Activated gamma-delta T cell treated with Interleukin-2 at 50 U/mL for 16 hours (primary cell): Measurements from ENCODE around the gene ZBTB4.
A peak's percentile ranks its signal among the peaks of the same experiment; 100 is the strongest.

Experiments
- DNase-seq: peaks from one replicate; pipeline ENCODE4 v3.0.0-alpha.2; 2020

ZBTB4 gene, protein sequence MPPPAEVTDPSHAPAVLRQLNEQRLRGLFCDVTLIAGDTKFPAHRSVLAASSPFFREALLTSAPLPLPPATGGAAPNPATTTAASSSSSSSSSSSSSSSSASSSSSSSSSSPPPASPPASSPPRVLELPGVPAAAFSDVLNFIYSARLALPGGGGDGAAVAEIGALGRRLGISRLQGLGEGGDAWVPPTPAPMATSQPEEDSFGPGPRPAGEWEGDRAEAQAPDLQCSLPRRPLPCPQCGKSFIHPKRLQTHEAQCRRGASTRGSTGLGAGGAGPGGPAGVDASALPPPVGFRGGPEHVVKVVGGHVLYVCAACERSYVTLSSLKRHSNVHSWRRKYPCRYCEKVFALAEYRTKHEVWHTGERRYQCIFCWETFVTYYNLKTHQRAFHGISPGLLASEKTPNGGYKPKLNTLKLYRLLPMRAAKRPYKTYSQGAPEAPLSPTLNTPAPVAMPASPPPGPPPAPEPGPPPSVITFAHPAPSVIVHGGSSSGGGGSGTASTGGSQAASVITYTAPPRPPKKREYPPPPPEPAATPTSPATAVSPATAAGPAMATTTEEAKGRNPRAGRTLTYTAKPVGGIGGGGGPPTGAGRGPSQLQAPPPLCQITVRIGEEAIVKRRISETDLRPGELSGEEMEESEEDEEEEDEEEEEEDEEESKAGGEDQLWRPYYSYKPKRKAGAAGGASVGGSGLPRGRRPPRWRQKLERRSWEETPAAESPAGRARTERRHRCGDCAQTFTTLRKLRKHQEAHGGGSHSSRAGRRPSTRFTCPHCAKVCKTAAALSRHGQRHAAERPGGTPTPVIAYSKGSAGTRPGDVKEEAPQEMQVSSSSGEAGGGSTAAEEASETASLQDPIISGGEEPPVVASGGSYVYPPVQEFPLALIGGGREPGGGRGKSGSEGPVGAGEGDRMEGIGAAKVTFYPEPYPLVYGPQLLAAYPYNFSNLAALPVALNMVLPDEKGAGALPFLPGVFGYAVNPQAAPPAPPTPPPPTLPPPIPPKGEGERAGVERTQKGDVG

DNA sequence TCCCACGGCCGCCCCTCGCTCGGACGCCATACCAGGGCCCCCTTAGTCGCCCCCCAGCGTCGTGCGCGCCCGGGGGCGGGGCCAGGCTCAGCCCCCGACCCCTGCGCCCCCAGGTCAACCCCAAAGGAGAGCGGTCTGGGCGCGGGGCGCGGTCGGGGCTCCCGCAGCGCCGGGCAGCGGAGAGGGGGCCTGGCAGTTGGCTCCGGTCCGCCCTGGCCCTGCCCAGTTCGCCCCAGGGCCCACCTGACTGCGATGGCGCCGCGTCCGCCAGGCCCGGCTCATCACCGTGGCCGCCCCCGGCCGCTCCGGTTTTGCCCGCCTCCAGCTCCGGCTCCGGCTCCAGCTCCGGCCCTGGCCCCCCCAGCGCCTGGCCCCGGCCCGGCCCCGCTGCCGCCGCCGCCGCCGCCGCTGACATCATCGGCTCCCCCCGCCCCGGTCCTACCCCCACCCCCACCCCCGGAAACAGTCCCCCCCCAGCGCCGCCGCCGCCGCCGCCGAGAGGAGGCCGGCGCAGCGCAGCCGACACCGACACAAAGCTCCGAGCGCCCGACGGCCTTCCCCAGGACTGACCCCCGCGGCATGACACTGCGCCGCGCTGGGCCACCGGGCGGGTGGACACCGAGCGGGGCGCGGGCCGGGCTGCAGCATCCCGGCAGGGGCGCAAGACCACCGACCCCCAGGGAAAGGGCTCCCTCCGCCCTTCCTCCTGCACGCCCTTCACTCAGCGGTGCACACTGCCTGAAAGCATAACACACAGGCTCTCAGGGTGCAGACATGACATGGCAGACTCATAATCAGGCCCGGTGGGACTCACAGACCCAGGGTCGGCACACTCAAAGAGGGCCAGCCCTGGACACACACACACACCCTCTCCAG lies at the start of gene ZBTB4:
ZBTB4 (minus strand) TSS at position 419 of the 876 bp plus-strand sequence. CDS start 12,830 bp downstream, outside the sequence.
- peak; percentile 64 for DNase-seq

DNA sequence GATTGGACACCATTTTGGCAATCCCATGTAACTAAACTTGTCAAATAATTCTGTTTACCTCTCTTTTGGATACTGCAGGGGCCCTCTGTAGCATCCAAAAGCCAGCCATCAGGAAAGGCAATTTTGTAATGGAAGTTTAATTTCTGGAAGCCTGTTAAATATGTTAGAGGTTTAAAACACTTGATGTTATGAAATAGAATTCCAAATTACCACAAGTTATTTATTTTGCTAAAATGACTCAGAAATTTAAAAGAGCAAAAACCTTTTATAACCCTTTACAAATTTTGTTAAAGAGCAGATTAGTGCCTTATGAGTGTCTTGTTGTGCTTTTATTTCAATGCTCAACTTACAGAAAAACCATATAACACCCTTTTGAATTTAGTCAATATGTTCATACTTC lies 49.4 kb upstream of the ZBTB4 start:
- no peak for DNase-seq

DNA sequence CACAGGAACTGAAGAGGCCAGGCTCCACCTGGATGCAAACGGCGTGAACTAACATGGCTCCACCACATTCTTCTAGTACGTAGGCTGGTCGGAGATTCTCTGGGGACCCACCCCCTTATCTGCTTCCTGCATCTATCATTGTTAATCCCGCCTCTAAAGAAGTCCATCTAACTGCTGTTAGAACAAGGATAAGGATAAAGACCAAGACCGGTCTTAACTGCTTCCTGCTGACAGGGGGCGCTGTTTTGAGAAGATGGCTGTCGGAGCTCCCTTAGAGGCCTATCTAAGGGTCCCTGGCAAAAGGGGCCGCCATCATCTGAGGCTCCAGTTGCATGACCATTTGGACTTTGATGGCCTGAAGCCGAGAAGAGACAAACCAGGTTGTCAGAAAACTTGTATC lies 43.6 kb upstream of the ZBTB4 start:
- no peak for DNase-seq

DNA sequence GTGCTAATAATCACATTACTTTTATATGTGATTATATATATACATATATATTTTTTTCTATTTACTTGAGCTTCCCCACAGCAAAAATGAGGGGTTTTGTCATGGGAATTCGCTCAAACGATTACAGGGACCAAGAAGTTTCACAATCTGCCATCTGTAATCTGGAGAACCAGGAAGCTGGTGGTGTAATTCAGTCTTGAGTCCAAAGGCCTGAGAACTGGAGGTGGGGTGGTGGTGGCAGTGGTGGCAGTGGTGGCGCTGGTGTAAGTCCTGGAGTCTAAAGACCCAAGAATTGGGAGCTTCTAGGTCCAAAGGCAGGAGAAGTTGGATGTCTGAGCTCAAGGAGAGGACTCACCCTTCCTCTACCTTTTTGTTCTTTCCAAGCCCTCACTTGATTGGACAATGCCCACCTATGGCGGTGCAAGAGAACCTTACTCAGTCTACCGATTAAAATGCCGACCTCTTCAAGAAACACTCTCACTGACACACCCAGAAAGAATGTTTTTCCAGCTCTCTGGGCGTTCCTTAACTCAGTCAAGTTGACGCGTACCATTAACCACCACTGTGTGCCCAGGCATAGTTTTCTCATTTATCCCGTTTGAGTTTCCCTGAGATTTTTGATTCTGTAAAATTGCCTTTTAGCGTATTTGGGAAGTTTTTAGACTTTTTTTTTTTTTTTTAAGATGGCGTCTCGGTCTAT lies 36.6 kb upstream of the ZBTB4 start:
- DNase-seq = no peak

DNA sequence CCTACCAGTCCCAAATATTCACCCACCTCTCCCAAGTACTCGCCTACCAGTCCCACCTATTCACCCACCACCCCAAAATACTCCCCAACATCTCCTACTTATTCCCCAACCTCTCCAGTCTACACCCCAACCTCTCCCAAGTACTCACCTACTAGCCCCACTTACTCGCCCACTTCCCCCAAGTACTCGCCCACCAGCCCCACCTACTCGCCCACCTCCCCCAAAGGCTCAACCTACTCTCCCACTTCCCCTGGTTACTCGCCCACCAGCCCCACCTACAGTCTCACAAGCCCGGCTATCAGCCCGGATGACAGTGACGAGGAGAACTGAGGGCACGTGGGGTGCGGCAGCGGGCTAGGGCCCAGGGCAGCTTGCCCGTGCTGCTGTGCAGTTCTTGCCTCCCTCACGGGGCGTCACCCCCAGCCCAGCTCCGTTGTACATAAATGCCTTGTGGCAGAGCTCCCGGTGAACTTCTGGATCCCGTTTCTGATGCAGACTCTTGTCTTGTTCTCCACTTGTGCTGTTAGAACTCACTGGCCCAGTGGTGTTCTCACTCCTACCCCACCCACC lies 34.5 kb upstream of the ZBTB4 start:
- no peak for DNase-seq

DNA sequence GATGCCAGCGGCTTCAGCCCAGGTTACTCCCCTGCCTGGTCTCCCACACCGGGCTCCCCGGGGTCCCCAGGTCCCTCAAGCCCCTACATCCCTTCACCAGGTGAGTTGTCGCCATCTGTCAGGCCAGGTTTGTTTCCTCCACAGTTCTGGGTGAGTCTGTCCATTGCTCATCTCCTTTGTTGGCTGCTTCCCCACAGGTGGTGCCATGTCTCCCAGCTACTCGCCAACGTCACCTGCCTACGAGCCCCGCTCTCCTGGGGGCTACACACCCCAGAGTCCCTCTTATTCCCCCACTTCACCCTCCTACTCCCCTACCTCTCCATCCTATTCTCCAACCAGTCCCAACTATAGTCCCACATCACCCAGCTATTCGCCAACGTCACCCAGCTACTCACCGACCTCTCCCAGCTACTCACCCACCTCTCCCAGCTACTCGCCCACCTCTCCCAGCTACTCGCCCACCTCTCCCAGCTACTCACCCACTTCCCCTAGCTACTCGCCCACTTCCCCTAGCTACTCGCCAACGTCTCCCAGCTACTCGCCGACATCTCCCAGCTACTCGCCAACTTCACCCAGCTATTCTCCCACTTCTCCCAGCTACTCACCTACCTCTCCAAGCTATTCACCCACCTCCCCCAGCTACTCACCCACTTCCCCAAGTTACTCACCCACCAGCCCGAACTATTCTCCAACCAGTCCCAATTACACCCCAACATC lies 33.6 kb upstream of the ZBTB4 start:
- no peak for DNase-seq

DNA sequence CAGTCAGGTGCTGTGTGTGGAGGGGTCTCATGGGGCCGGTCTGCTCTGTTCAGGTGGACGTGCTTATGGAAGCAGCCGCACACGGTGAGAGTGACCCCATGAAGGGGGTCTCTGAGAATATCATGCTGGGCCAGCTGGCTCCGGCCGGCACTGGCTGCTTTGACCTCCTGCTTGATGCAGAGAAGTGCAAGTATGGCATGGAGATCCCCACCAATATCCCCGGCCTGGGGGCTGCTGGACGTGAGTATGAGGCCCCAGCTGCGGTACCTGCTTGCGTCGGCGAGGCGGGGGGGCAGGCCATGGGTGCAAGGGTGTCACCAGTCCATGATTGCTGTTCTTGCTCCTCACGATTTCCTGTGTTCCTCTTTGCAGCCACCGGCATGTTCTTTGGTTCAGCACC lies 32.7 kb upstream of the ZBTB4 start:
- DNase-seq = no peak

DNA sequence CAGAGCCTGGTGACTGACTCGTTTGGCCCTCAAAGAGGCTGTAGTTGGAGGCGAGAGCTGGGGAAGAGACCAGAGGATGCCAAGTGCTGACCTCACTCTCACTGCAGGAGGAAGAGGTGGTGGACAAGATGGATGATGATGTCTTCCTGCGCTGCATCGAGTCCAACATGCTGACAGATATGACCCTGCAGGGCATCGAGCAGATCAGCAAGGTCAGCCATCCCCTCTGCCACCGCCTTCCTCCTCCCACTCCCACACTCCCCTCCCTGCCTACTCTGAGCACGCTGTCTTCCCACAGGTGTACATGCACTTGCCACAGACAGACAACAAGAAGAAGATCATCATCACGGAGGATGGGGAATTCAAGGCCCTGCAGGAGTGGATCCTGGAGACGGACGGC lies 31.7 kb upstream of the ZBTB4 start:
- no peak for DNase-seq

DNA sequence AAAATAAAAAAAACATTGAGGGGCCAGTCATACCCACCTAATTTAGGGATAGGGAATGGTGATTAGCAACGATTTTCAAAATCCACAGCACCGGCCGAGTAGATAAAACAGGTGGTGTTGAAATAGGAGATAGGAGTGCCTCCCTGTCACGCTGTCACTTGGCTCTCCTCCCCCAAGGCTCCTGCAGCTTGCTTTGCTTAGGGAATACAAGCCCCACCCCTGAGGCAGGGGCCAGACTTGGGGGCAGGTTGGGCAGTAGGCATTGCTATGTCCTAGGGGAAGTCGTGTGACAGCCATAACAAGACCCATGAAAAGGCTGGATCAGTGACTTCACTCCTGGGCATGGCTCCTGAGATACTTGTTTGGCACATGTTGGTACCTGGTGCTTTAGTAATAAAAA lies 30.5 kb upstream of the ZBTB4 start:
- DNase-seq = no peak

DNA sequence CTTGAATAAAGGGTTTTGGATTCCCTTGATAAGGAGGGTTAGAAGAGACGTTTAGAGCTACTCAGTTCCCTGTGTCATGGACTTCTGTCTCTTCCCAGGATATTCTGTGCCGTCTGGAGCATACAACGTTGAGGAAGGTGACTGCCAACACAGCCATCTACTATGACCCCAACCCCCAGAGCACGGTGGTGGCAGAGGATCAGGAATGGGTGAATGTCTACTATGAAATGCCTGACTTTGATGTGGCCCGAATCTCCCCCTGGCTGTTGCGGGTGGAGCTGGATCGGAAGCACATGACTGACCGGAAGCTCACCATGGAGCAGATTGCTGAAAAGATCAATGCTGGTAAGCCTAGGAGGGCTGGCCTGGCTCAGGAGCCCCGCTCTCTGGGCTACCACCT lies 29.4 kb upstream of the ZBTB4 start:
- no peak for DNase-seq

DNA sequence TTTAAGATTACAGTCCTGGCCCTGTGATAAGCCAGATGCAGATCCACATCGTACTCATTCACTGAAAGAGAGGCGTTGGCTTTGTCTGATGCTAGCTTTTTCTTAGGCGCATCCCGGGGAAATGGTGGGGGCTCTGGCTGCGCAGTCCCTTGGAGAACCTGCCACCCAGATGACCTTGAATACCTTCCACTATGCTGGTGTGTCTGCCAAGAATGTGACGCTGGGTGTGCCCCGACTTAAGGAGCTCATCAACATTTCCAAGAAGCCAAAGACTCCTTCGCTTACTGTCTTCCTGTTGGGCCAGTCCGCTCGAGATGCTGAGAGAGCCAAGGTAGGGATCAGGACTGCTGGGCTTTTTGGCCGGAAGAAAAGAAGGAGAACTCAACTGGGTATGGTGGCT lies 28.7 kb upstream of the ZBTB4 start:
- no peak for DNase-seq

DNA sequence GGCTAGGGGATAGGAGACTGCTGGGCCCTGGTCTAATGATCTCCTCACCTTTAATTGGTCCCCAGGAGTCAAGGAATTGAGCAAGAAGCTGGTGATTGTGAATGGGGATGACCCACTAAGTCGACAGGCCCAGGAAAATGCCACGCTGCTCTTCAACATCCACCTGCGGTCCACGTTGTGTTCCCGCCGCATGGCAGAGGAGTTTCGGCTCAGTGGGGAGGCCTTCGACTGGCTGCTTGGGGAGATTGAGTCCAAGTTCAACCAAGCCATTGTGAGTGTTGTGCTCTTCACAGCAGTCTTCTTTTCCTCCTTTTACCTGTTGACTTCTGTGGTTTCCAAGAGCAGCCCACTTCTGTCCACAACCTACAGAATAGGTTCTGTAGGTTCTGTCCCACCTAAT lies 24.1 kb upstream of the ZBTB4 start:
- DNase-seq = no peak

DNA sequence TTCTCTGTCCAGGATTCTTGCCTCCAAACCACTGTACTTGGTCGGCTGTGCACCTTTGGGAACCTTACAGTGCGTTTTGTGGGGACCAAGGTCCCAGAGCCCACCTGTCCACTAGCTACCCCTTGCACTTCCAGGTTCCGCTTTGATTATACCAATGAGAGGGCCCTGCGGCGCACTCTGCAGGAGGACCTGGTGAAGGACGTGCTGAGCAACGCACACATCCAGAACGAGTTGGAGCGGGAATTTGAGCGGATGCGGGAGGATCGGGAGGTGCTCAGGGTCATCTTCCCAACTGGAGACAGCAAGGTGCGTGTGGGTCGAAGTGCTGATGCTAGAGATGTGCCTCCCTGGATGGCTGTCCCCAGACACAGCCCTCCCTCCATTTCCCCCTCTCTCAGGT lies 23.6 kb upstream of the ZBTB4 start:
- DNase-seq = no peak

DNA sequence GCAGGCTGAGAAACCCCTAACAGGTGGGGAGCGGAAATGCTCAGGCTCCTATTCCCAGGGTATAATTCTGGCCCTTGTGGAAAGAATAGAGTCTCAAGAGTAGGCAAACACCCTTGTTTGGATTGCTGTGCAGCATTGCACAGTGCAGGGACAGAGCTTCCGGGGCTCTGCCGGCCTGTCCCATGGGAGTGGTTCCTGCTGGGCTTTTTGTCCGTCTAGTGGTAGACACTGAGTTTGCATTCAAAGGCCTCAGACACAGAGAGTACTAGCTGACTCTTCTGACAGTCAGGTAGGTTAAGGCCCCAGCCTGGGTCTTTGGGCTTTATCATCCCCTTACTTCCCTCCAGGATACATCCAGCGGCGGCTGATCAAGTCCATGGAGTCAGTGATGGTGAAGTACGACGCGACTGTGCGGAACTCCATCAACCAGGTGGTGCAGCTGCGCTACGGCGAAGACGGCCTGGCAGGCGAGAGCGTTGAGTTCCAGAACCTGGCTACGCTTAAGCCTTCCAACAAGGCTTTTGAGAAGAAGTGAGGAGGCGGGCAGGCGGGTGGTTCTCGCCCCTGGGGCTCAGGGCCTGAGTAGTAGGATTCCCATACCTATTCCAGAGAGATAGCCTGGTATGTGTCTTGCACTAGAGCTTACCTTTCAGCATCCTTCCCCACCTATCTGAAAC lies 22.9 kb upstream of the ZBTB4 start:
- no peak for DNase-seq

DNA sequence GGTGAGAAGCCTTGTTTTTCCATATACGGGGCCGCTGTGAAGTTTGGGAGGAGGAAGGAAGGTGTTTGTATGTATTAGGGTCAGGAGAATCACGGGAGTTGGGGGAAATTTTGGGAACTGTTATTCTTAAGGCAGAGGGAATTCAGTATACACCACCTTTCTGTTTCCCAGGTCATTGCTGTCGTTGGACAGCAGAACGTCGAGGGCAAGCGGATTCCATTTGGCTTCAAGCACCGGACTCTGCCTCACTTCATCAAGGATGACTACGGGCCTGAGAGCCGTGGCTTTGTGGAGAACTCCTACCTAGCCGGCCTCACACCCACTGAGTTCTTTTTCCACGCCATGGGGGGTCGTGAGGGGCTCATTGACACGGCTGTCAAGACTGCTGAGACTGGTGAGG lies 22.3 kb upstream of the ZBTB4 start:
- DNase-seq = no peak

DNA sequence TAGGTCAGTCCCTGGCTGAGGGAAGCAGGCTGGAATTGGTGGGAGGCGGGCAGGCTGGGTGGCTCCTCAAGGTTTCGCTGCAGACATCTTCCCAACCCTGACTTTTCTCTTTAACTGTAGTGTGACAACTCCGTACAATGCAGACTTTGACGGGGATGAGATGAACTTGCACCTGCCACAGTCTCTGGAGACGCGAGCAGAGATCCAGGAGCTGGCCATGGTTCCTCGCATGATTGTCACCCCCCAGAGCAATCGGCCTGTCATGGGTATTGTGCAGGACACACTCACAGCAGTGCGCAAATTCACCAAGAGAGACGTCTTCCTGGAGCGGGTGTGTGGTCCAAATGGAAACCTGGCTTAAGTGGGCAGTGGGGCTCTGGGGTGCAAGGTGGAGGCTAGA lies 19.7 kb upstream of the ZBTB4 start:
- no peak for DNase-seq

DNA sequence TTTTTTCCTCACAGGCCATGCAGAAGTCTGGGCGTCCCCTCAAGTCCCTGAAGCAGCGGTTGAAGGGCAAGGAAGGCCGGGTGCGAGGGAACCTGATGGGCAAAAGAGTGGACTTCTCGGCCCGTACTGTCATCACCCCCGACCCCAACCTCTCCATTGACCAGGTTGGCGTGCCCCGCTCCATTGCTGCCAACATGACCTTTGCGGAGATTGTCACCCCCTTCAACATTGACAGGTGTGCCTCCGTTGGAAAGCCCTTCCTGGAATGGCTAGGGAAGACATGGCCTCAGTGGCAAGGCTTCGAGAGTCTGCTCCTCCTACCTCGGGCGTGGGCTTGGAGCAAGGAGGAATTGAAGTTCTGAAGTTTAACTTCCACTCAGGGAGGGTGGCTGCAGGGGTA lies 18.2 kb upstream of the ZBTB4 start:
- DNase-seq = no peak

DNA sequence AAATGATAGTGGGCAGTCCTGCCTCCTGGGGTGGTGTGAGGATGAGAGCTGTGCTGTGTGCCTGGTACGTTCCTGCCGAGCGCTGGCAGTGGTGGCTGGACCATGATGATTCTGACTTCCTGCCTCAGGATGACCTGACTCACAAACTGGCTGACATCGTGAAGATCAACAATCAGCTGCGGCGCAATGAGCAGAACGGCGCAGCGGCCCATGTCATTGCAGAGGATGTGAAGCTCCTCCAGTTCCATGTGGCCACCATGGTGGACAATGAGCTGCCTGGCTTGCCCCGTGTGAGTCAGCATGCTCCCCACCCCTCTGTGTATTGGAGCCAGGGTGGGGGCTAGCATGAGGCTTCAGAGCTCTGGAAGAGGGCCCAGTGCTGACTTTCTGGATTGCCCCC lies 17.8 kb upstream of the ZBTB4 start:
- no peak for DNase-seq

DNA sequence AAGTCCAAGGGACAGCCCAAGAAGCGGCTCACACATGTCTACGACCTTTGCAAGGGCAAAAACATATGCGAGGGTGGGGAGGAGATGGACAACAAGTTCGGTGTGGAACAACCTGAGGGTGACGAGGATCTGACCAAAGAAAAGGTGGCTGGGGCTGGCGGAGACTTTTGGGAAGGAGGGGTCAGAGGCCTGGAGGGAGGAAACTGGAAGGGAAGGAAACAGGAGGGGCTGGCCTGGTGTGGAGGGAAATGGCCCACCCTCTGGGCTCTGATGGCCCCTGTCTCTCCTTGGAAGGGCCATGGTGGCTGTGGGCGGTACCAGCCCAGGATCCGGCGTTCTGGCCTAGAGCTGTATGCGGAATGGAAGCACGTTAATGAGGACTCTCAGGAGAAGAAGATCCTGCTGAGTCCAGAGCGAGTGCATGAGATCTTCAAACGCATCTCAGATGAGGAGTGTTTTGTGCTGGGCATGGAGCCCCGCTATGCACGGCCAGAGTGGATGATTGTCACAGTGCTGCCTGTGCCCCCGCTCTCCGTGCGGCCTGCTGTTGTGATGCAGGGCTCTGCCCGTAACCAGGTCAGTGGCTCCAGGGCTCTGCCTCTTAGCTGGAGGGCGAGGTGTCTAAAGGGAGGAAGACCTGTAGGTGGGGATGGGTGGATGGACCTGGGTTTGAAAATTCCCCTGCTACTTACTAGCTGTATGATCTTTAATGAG lies 17.2 kb upstream of the ZBTB4 start:
- DNase-seq = no peak

DNA sequence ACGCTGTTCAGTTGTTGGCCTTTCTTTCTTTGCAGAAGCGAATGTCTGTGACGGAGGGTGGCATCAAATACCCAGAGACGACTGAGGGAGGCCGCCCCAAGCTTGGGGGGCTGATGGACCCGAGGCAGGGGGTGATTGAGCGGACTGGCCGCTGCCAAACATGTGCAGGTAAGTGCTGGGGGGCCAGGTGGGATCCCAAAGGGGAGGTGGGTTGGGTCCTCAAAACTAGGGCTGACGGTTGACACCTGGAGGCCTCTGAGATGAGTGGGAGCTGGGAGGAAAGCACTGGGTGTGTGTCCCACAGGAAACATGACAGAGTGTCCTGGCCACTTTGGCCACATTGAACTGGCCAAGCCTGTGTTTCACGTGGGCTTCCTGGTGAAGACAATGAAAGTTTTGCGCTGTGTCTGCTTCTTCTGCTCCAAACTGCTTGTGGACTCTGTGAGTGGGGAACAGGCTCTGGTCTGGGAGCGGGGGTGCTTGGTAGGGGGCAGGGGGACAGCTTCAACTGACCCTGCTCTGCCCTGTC lies 16.5 kb upstream of the ZBTB4 start:
- DNase-seq = no peak
